ENCODE measurements around the gene NOL6. TPM values are rescaled to one million over a fixed set of nuclear protein-coding genes. Genes with fewer than 3 reads are reported as not detected.
A peak's percentile ranks its signal among the peaks of the same experiment; 100 is the strongest.
"Not testable (repeated sequence)": the region's sequence is repeated elsewhere in the genome, so short reads cannot be mapped to it uniquely, and the experiment has no call there.

The NOL6 gene
- total RNA-seq, 2 experiments from 2014 or later = 39.0 to 39.4 TPM

GRCh38 chr9:33464045-33464636 is 9.6 kb downstream of the NOL6 start:
- H3K36me3 Mint-ChIP-seq (ENCODE audit: low read depth) = peaks cover 47% of the 10 kb centered on the region
- no peaks in the 10 kb centered on the region for H3K9me3 Mint-ChIP-seq (ENCODE audit: low read depth)
- H3K4me3 Mint-ChIP-seq = no peak overlapping the region

DNA sequence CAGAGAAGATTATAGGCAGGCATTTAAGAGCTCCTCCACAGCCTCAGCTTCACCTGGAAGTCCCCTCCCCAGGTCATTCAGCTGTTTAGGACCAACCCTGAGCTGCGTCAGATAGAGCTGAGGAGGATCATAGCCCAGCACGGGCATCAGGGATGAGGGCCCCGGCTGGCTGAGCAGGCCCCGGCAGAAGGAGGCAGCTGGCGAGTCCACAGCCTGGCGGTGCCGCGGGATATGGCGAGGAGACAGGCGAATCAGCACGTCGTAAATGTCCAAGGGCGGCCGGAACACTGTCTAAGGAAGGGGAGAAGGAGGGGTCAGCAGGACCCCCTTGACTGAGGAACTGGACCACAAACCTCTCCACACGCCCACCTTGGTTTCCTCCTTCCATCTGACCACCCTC is 10.6 kb downstream of the NOL6 start:
- H3K36me3 Mint-ChIP-seq (ENCODE audit: low read depth) = peaks cover 43% of the 10 kb centered on the region
- H3K27ac Mint-ChIP-seq = peak overlapping the region; percentile 43
- DNase-seq = no peak
- no peak overlapping the region for H3K4me3 Mint-ChIP-seq
- ChIA-PET POLR2A (interaction anchor here (3.0 kb wide), 1 partner anchor 11 kb away, joined by 8 read pairs; the partner anchor contains the start of gene NOL6), CTCF (interaction anchor here (2.5 to 3.0 kb wide), 2 partner anchors 11 to 176 kb away, joined by 8 to 19 read pairs; no protein-coding TSS in a partner anchor)
- H3K4me1 Mint-ChIP-seq = peaks cover 19% of the 10 kb centered on the region
- H3K27me3 Mint-ChIP-seq = no peaks in the 10 kb centered on the region
- no peaks in the 10 kb centered on the region for H3K9me3 Mint-ChIP-seq (ENCODE audit: low read depth)
- intact Hi-C loops (cut with DNase I, micrococcal nuclease) = no loop called here
- ATAC-seq = no peak

More at GRCh38 chr9:33464045-33464636, 9.6 kb downstream of the NOL6 start:
- ATAC-seq (no peak), DNase-seq (no peak)
- Mint-ChIP-seq H3K27ac (no peak overlapping the region), H3K4me1 (peaks cover 9% of the 10 kb centered on the region), H3K27me3 (no peaks in the 10 kb centered on the region)
- CTCF ChIA-PET = interaction anchor here (0.7 to 4.0 kb wide), 9 partner anchors 11 to 855 kb away, joined by 3 to 39 read pairs (median 4); partner anchors contain the start of gene AQP3
- POLR2A ChIA-PET = interaction anchor here (3.0 kb wide), 1 partner anchor 10 kb away, joined by 8 read pairs; the partner anchor contains the start of gene NOL6
- intact Hi-C loops (cut with DNase I, micrococcal nuclease) = no loop called here

- peaks cover 34% of the 10 kb centered on the region for H3K4me1 Mint-ChIP-seq
- H3K27me3 Mint-ChIP-seq = no peaks in the 10 kb centered on the region
- no peak overlapping the region for H3K27ac Mint-ChIP-seq
- ChIA-PET POLR2A (no interaction called here), CTCF (interaction anchor here (1.2 to 3.0 kb wide), 4 partner anchors 9 to 86 kb away, joined by 3 to 19 read pairs (median 6); no protein-coding TSS in a partner anchor)
- DNase-seq (no peak), ATAC-seq (no peak)
- H3K36me3 Mint-ChIP-seq (ENCODE audit: low read depth) = peaks cover 37% of the 10 kb centered on the region
- H3K4me3 Mint-ChIP-seq = no peak overlapping the region
- intact Hi-C loops (cut with DNase I, micrococcal nuclease) = loop anchor here in 1 of 2 experiments (2.0 kb wide), 1 partner anchor 15 kb away; the partner anchor contains the start of gene AQP3
- H3K9me3 Mint-ChIP-seq (ENCODE audit: low read depth) = no peaks in the 10 kb centered on the region
These were observed 12.2 kb downstream of the NOL6 start for GRCh38 chr9:33461492-33461891.

DNA sequence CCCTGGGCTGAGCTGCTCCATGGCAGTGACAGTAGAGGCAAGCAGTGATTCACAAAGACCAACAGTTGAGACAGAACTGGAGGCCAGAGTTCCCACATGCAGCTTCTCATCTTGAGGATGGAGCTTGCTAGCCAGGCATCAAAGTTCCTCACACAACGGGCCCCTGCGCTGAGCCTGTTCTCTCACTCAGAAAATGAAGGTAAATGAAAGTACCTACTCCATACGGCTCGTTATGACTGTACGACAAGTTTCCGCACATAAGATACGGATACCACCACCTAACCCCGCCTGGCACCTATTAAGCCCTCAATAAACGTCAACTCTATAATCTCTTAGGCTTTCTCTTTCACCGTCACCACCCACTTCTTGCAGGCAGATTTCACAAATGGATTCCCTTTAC is 12.9 kb downstream of the NOL6 start:
- Mint-ChIP-seq H3K4me3 (no peak overlapping the region), H3K27me3 (no peaks in the 10 kb centered on the region), H3K36me3 (ENCODE audit: low read depth) (peaks cover 31% of the 10 kb centered on the region), H3K4me1 (peaks cover 40% of the 10 kb centered on the region), H3K9me3 (ENCODE audit: low read depth) (no peaks in the 10 kb centered on the region), H3K27ac (peak overlapping the region; percentile 14)
- intact Hi-C loops (cut with DNase I, micrococcal nuclease) = loop anchor here in 1 of 2 experiments (2.0 kb wide), 1 partner anchor 14 kb away; the partner anchor contains the start of gene AQP3
- ChIA-PET CTCF (interaction anchor here (1.0 to 3.0 kb wide), 5 partner anchors 9 to 86 kb away, joined by 3 to 19 read pairs (median 6); partner anchors contain the start of gene NOL6), POLR2A (interaction anchor here (0.6 to 1.0 kb wide), 3 partner anchors 13 to 140 kb away, joined by 3 read pairs; partner anchors contain the start of gene NOL6)
- ATAC-seq = no peak
- no peak for DNase-seq

GRCh38 chr9:33459115-33459514 is 14.6 kb downstream of the NOL6 start:
- DNase-seq (no peak), ATAC-seq (no peak)
- Mint-ChIP-seq H3K27me3 (no peaks in the 10 kb centered on the region), H3K4me3 (no peak overlapping the region), H3K27ac (peak overlapping the region; percentile 95), H3K4me1 (peaks cover 52% of the 10 kb centered on the region), H3K9me3 (ENCODE audit: low read depth) (no peaks in the 10 kb centered on the region), H3K36me3 (ENCODE audit: low read depth) (peaks cover 17% of the 10 kb centered on the region)
- intact Hi-C loops (cut with DNase I, micrococcal nuclease) = no loop called here
- CTCF ChIA-PET = interaction anchor here (0.6 to 2.0 kb wide), 5 partner anchors 8 to 84 kb away, joined by 3 to 8 read pairs (median 5); partner anchors contain the start of gene NOL6
- POLR2A ChIA-PET = interaction anchor here (1.0 kb wide), 1 partner anchor 15 kb away, joined by 3 read pairs; the partner anchor contains the start of gene NOL6

- intact Hi-C loops (cut with DNase I, micrococcal nuclease) = loop anchor here in 1 of 2 experiments (1.0 kb wide), 1 partner anchor 12 kb away; no protein-coding TSS in a partner anchor
- peaks cover 59% of the 10 kb centered on the region for H3K4me1 Mint-ChIP-seq
- no peaks in the 10 kb centered on the region for H3K27me3 Mint-ChIP-seq
These were observed 15.3 kb downstream of the NOL6 start for GRCh38 chr9:33458444-33458843.

GRCh38 chr9:33455945-33456344 is 17.8 kb downstream of the NOL6 start:
- Mint-ChIP-seq H3K27ac (peak overlapping the region; percentile 80), H3K4me1 (peaks cover 71% of the 10 kb centered on the region), H3K9me3 (ENCODE audit: low read depth) (no peaks in the 10 kb centered on the region), H3K27me3 (no peaks in the 10 kb centered on the region), H3K4me3 (no peak overlapping the region), H3K36me3 (ENCODE audit: low read depth) (peaks cover 9% of the 10 kb centered on the region)
- POLR2A ChIA-PET = no interaction called here
- intact Hi-C loops (cut with DNase I, micrococcal nuclease) = no loop called here
- DNase-seq = peak; percentile 32
- CTCF ChIA-PET = interaction anchor here (5.6 kb wide), 1 partner anchor 11 kb away, joined by 45 read pairs; no protein-coding TSS in a partner anchor
- ATAC-seq = no peak

More at GRCh38 chr9:33458444-33458843, 15.3 kb downstream of the NOL6 start:
- ATAC-seq = peak; percentile 87
- CTCF ChIA-PET = interaction anchor here (0.6 to 2.0 kb wide), 5 partner anchors 9 to 65 kb away, joined by 3 to 9 read pairs (median 6); partner anchors contain the start of gene NOL6
- Mint-ChIP-seq H3K4me3 (peak overlapping the region; percentile 38), H3K36me3 (ENCODE audit: low read depth) (peaks cover 17% of the 10 kb centered on the region), H3K27ac (peak overlapping the region; percentile 95), H3K9me3 (ENCODE audit: low read depth) (no peaks in the 10 kb centered on the region)
- peak; percentile 73 for DNase-seq
- POLR2A ChIA-PET = interaction anchor here (1.0 kb wide), 1 partner anchor 16 kb away, joined by 3 read pairs; the partner anchor contains the start of gene NOL6

DNA sequence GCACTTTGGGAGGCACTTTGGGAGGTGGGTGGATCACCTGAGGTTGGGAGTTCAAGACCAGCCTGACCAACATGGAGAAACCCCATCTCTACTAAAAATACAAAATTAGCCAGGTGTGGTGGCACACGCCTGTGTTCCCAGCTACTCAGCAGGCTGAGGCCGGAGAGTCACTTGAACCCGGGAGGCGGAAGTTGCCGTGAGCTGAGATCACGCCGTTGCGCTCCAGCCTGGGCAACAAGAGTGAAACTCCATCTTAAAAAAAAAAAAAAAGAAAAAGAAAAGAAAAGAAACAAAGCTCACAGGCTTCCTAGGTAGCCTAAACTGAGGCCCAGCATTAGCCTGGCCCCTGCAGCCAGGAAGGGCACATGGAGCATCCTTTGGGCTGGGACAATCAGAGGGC is 18.3 kb downstream of the NOL6 start:
- DNase-seq; H3K9me3 Mint-ChIP-seq (ENCODE audit: low read depth); POLR2A ChIA-PET; ATAC-seq; H3K27me3 Mint-ChIP-seq; H3K4me3 Mint-ChIP-seq; H3K36me3 Mint-ChIP-seq (ENCODE audit: low read depth); intact Hi-C loops (cut with DNase I, micrococcal nuclease): not testable (repeated sequence)
- Mint-ChIP-seq H3K27ac (peak overlapping the region; percentile 80), H3K4me1 (peaks cover 71% of the 10 kb centered on the region)
- CTCF ChIA-PET = interaction anchor here (4.7 to 5.6 kb wide), 2 partner anchors 11 to 80 kb away, joined by 30 to 45 read pairs; no protein-coding TSS in a partner anchor

DNA sequence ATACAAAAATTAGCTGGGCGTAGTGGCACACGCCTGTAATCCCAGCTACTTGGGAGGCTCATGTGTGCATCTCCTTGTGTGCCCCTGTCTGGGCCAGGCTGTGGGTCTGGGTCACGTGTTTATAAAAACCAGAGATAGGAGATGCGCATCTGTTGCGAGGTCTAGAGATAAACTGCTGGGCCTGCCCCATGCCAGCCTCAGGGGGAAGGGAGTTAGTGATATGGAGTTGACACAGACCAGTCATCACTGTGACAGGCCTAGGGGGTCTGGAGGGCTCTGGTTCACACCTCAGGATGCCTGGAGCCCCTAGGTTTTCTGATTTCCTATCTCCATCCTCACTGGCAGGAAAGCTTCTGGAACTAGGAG is 19.1 kb downstream of the NOL6 start:
- H3K4me1 Mint-ChIP-seq = peaks cover 70% of the 10 kb centered on the region
- ATAC-seq; H3K27me3 Mint-ChIP-seq; DNase-seq; H3K36me3 Mint-ChIP-seq (ENCODE audit: low read depth); H3K9me3 Mint-ChIP-seq (ENCODE audit: low read depth); H3K4me3 Mint-ChIP-seq: not testable (repeated sequence)
- POLR2A ChIA-PET = interaction anchor here (1.3 kb wide), 1 partner anchor 165 kb away, joined by 3 read pairs; the partner anchor contains the start of gene NFX1
- H3K27ac Mint-ChIP-seq = peak overlapping the region; percentile 85
- intact Hi-C loops (cut with DNase I, micrococcal nuclease) = loop anchor here in 1 of 2 experiments (1.0 kb wide), 1 partner anchor 39 kb away; no protein-coding TSS in a partner anchor
- CTCF ChIA-PET = interaction anchor here (0.7 to 5.6 kb wide), 7 partner anchors 12 to 168 kb away, joined by 3 to 45 read pairs (median 24); partner anchors contain the start of gene NOL6

- Mint-ChIP-seq H3K27me3 (no peaks in the 10 kb centered on the region), H3K9me3 (ENCODE audit: low read depth) (no peaks in the 10 kb centered on the region), H3K36me3 (ENCODE audit: low read depth) (peaks cover 3% of the 10 kb centered on the region), H3K4me3 (no peak overlapping the region), H3K4me1 (peaks cover 67% of the 10 kb centered on the region), H3K27ac (peak overlapping the region; percentile 85)
- ChIA-PET POLR2A (interaction anchor here (1.3 to 1.4 kb wide), 2 partner anchors 20 to 164 kb away, joined by 3 to 11 read pairs; partner anchors contain the start of genes NFX1 and NOL6), CTCF (interaction anchor here (0.6 to 5.6 kb wide), 10 partner anchors 8 to 167 kb away, joined by 3 to 45 read pairs (median 12); partner anchors contain the start of gene NOL6)
- DNase-seq (peak; percentile 41), ATAC-seq (peak; percentile 3)
- intact Hi-C loops (cut with DNase I, micrococcal nuclease) = loop anchor here in 1 of 2 experiments (1.0 kb wide), 1 partner anchor 39 kb away; no protein-coding TSS in a partner anchor
These were observed 19.6 kb downstream of the NOL6 start for GRCh38 chr9:33453999-33454660.

Measured in activated CD4-positive, alpha-beta T cell treated with anti-CD3 and anti-CD28 coated beads for 36 hours (primary cell).